ENCODE data around the gene CALU.

CALU gene

DNA sequence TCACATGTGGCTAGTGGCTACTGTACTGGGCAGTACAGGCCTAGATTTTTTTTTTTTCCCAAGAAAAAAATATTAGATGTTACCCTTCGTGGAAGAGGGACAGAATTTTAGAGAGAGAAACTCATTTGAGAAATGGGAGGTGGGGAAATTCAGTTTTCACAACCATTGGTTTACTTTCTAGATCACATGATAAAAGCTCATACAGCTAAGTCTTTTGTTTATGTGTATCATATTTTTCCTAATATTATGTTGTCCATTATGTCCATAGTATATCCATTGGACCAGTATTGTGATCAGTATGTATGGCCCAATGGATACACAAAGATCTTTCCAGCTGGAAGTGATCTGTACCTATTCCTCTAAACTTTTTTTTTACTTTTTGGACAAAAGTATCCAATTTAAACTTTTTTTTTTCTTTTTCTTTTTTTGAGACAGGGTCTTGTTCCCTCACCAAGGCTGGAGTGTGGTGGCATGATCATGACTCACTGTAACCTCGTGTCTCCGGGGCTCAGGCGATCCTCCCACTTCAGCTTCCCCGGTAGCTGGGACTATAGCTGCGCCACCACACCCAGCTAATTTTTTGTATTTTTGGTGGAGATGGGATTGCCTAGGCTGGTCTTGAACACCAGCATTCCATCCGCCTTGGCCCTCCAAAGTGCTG, 4.1 kb downstream of the CALU start:
- no peak overlapping the region for H3K4me3 ChIP-seq (ENCODE audit: low read depth, low read length)
- TF ChIP-seq, protein P1, sequence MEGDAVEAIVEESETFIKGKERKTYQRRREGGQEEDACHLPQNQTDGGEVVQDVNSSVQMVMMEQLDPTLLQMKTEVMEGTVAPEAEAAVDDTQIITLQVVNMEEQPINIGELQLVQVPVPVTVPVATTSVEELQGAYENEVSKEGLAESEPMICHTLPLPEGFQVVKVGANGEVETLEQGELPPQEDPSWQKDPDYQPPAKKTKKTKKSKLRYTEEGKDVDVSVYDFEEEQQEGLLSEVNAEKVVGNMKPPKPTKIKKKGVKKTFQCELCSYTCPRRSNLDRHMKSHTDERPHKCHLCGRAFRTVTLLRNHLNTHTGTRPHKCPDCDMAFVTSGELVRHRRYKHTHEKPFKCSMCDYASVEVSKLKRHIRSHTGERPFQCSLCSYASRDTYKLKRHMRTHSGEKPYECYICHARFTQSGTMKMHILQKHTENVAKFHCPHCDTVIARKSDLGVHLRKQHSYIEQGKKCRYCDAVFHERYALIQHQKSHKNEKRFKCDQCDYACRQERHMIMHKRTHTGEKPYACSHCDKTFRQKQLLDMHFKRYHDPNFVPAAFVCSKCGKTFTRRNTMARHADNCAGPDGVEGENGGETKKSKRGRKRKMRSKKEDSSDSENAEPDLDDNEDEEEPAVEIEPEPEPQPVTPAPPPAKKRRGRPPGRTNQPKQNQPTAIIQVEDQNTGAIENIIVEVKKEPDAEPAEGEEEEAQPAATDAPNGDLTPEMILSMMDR (IDR thresholded peaks at IDR 0.05; ENCODE audit: low read depth, low read length, missing control alignments) = no peak
- DNase-seq (ENCODE audit: low read depth) = no peak

GRCh38 chr7:128744366-128744905, 5.3 kb downstream of the CALU start:
- no peak overlapping the region for H3K4me3 ChIP-seq (ENCODE audit: low read depth, low read length)
- TF ChIP-seq, protein P1 (IDR thresholded peaks at IDR 0.05; ENCODE audit: low read depth, low read length, missing control alignments) = no peak
- no peak for DNase-seq (ENCODE audit: low read depth)

GRCh38 chr7:128745706-128746105, 6.5 kb downstream of the CALU start:
- no peak for DNase-seq (ENCODE audit: low read depth)
- TF ChIP-seq, protein P1 (IDR thresholded peaks at IDR 0.05; ENCODE audit: low read depth, low read length, missing control alignments) = no peak

GRCh38 chr7:128747327-128748079, 8.3 kb downstream of the CALU start:
- TF ChIP-seq, protein P1 (IDR thresholded peaks at IDR 0.05; ENCODE audit: low read depth, low read length, missing control alignments) = no peak
- H3K4me3 ChIP-seq (ENCODE audit: low read depth, low read length) = no peak overlapping the region
- DNase-seq (ENCODE audit: low read depth) = no peak

More at GRCh38 chr7:128745706-128746105, 6.5 kb downstream of the CALU start:
- H3K4me3 ChIP-seq (ENCODE audit: low read depth, low read length) = no peak overlapping the region

DNA sequence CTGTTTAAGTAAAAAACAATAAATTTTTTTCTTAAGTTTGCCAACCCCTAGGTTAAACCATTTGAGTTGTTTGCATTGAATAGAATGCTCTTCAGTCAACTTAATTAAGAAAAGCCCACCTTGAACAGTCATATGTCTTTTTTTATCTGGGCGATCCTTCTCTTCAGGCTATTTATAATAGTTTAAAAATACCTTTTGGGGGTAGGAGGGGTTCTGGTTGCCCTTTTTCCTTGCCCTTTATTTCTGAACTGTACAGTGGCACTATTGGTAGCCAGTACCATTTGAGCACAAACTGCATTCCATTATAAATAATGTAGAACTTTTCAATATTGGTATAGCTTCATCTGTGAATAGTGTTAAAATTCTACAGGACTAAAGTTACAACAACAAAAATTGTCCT, 13.1 kb downstream of the CALU start:
- TF ChIP-seq, protein P1 (IDR thresholded peaks at IDR 0.05; ENCODE audit: low read depth, low read length, missing control alignments) = no peak

DNA sequence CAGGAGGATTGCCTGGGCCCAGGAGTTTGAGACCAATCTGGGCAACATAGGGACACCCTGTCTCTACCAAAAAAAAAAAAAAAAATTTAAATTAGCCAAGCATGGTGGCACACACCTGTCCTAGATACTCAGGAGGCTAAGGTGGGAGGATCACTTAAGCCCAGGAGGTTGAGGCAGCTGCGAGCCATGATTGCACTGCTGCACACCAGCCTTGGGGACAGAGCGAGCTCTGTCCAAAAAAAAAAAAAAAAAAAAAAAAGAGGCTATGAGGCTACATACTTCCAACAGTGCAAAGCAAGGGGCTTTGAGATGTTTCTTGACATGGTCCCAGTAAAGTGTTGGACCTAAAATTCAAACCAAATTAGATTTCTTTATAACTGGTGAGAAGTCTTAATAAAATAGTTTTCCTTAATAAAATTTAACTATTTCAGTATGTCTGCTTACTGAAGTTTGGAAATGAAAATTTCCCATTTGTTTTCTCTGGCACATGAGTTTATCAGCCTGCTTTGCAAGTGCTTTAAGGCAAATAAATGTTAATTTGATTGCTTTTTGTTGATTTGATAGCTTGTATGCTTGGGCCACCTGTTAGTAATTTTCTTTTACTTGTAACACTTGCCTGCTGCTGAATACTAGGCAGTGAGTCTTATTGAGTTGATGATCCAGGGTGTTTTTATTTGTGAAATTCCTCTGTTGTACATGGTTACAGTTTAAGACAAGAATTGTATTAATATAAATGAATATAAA, 16.1 kb downstream of the CALU start:
- DNase-seq (ENCODE audit: low read depth) = no peak
- TF ChIP-seq, protein P1 (IDR thresholded peaks at IDR 0.05; ENCODE audit: low read depth, low read length, missing control alignments) = no peak
- no peak overlapping the region for H3K4me3 ChIP-seq (ENCODE audit: low read depth, low read length)

More for the DNA sequence above, 13.1 kb downstream of the CALU start:
- DNase-seq (ENCODE audit: low read depth) = no peak
- H3K4me3 ChIP-seq (ENCODE audit: low read depth, low read length) = no peak overlapping the region

Measured in GM12864 (cell line).